CD4-positive, alpha-beta T cell treated with Interleukin-6 for 4 hours (primary cell): ENCODE data around the gene LIMK2.
"Not testable (repeated sequence)": the region's sequence is repeated elsewhere in the genome, so short reads cannot be mapped to it uniquely, and the experiment has no call there.

Experiments used
- DNase-seq: peaks from one replicate; pipeline ENCODE4 v3.0.0-alpha.2; 2020; ENCODE audit warnings: mixed read lengths

LIMK2 gene

DNA sequence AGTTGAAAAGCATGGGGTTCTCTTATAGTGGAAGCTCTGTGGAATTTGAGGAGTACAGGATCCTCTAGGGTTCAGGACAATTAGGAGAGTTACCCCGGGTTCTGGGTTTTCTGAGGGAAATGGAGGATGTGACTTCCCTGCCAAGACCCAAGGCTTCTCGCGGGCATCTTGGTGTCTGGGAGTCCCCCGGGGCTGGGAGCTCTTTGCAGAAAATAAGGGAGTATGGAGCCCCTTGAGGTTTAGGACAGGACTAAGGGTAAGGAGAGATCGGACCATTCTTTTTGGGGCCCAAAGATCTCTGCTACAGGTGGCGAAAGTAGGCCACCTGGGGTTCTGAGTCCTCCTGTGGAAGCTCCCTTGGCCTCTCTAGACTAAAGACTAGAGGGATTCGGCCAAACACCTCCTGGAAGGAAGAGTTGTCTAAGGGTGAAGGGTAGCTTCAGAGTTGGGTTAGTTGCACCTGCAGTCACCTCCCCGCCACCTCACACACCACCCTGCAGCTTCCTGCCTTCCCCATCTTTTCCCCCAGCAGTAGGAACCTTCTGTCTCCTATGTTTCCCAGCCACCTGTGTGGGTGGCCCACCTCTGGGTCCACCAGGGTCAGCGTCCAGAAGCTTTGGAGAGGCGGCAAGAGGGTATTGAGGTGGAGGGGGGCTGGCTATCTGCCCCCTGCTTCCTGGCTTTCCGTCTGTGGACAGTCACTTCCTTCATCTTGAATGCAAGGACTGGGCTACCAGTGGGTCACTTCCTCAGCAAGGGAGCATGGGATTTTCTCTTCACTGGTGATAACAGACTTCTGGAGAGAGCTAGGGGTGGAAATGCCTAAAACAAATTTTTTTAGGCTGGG is 908 bp downstream of the LIMK2 start:
- no peak for DNase-seq

- DNase-seq, result no peak
Measured at GRCh38 chr22:31215018-31215535, 3.0 kb downstream of the LIMK2 start.

DNA sequence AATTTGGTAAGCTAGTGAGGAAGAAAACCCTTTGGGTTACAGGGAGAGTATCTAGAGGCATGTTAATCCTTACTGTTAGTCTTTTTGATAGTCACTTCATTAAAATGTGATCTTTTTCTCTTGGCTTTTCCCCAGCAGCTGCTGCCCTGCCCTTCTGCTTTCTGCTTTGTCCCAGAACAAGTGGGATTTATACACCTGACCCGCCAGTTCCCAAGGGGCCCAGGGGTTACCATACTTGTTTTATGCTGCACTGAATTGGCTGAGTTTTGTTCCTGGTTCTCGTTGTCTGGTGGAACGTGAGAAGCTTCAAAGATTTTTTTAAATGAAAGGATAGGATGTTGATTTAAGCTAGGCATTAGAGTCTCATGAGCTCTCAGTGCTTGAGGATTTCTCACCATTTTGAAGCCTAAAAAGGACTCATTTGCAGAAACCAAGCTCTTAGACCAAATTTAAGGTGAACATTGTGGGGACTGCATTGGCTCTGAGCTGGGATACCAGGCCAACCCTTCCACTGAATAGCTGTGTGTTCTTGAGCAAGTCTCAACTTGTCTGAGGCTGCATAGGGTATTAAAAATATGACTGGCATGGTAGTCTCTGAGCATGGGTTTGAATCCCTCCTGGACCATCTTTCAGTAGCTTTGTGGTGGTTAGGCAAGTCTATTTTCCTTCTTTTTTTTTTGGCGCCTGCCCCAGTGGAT is 6.6 kb downstream of the LIMK2 start:
- DNase-seq, result no peak

- DNase-seq, result no peak
Measured at GRCh38 chr22:31221084-31221483, 9.0 kb downstream of the LIMK2 start.

GRCh38 chr22:31222736-31223135 is 10.6 kb downstream of the LIMK2 start:
- no peak for DNase-seq

DNA sequence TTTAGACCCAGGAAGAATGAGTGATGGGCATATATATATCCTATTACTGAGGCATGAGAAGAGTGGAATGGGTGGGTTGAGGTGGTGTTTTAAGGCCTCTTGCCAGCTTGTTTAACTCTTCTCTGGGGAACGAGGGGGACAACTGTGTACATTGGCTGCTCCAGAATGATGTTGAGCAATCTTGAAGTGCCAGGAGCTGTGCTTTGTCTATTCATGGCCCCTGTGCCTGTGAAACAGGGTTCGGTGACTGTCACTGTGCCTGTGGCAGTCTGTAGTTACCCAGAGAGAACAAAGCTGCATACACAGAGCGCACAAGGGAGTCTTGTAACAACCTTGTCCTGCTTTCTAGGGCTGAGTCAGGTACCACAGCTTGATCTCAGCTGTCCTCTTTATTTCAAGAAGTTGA is 11.7 kb downstream of the LIMK2 start:
- DNase-seq, result no peak

DNA sequence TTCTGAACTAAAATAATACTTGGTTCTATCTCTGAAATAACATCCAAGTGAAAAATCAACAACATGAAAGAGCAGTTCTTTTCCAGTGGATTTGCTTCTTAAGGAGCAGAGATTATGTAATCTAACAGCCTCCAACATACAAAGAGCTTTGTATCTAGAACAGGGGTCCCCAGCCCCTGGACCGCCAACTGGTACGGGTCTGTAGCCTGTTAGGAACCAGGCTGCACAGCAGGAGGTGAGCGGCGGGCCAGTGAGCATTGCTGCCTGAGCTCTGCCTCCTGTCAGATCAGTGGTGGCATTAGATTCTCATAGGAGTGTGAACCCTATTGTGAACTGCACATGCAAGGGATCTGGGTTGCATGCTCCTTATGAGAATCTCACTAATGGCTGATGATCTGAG is 12.6 kb downstream of the LIMK2 start:
- not testable (repeated sequence) for DNase-seq

DNA sequence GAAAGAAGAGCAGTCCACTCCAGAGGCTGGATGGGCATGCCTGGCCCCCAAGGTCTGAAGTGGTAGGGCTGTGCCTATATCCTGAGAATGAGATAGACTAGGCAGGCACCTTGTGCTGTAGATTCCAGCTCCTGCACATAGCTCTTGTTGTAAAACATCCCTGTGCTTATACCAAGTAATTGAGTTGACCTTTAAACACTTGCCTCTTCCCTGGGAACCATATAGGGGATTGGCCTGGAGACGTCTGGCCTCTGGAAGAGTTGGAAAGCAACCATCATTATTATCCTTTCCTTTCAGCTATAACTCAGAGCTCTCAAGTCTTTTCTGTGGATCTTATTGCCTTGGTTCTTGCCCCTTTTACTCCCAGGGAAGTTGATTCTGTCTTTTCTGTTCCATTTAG is 15.1 kb downstream of the LIMK2 start:
- no peak for DNase-seq

DNA sequence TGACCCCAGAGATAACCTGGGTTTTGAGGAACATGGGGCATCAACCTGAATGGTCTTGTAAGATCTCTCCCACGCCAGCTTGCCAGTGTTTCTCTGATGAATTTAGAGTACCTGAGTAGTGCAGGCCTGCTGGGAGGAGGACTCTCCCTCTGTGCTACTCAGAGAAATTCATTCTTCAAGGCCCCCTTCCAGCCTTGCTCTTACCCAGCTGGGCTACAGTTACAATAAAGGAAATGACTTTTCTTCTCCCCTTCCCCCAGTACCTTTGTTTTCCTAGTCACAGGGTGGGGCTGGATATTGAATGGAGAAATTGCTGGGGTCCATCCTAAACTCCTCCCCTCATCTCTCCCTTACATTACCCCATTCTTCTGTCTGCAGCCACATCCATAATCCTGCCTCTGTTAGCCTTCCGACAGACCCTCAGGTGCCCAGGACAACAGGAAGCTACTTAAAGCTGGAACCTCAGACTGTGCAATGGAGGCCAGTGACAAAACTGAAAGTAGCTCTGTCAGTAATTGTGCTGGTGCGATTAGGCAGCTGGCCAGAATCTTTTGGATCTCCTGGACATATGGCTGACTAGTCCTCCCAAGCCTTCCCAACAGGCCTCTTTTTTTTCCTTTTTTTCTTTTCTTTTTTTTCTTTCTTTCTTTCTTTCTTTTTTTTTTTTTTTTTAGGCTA is 17.4 kb downstream of the LIMK2 start:
- peak; percentile 43 for DNase-seq

DNA sequence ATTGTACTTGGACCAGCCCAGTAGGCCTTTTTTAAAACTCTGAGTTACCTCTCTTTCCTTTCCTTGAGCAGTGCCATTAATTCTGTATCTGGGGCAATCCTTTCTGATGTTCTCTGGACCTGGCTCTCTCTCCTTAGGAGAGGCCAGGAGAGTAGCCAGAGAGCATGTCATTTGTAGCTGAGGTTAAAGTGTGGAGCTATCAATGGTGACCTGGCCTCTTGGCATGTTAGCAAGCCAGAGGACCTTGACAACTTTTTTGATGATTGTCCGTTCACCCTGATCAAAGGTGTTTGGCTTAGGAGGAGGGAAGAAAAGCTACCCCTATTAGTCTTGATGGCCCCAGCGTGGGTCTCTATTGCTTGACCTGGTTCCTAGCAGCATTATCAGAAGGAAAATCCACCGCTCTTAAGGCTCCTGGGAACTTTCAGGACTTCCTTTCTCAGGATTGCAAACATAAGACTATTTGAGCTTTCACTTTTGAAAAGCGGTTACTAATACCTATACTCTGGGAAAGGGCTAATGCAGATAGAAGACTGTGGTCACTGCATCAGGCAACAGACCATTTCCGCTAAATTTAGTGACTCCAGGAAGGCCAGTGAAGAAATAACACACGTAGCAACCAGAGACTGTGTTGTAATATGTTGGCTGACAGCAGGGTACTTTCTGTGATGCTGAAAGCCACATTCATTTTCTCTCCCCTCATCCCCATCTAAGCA is 18.2 kb downstream of the LIMK2 start:
- no peak for DNase-seq

- DNase-seq, result peak; percentile 69
Measured at GRCh38 chr22:31230871-31231621, 18.9 kb downstream of the LIMK2 start.

GRCh38 chr22:31233001-31233400 is 20.9 kb downstream of the LIMK2 start:
- no peak for DNase-seq

- DNase-seq, result no peak
Measured at GRCh38 chr22:31235081-31235480, 23.0 kb downstream of the LIMK2 start.

DNA sequence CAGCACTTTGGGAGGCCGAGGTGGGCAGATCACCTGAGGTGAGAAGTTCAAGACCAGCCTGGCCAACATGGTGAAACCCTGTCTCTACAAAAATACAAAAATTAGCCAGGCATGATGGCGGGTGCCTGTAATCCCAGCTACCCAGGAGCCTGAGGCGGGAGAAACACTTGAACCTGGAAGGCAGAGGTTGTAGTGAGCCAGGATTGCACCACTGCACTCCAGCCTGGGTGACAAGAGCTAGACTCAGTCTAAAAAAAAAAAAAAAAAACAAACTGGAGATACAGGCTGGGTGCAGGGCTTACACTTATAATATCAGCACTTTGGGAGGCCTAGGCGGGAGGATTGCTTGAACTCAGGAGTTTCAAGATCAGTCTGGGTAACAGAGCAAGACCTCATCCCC is 23.9 kb downstream of the LIMK2 start:
- not testable (repeated sequence) for DNase-seq

- DNase-seq, result no peak
Measured at GRCh38 chr22:31238057-31238456, 26.0 kb downstream of the LIMK2 start.

DNA sequence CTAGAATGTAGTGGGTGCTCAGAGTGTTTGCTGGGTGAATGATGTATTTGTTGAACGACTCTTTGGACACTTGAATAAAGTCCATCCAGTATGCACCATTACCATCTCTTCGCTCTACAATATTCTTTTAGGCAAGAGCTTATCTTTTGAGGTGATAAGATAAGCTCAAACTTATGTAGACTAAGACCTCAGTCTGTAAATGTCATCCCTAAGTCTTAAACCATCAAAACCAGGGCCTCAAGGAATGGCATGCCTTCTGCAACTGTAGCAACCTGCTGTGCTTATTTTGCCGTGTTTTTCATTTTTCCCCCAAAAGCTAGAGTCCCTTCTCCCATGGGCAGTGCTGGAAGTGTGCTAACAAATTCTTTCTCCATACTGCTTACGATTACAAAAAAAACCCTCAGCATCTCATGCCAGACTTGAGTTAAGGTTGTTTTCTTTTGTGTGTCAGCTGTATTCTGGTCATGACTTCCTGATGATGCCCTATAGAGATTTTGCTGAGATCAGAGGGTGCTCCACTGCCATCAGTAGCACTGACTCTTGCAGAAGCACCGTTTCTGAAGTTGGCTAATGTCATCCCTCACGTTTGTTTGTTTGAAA is 27.8 kb downstream of the LIMK2 start:
- no peak for DNase-seq

GRCh38 chr22:31241200-31241599 is 29.1 kb downstream of the LIMK2 start:
- no peak for DNase-seq

GRCh38 chr22:31241936-31242335 is 29.8 kb downstream of the LIMK2 start:
- no peak for DNase-seq

DNA sequence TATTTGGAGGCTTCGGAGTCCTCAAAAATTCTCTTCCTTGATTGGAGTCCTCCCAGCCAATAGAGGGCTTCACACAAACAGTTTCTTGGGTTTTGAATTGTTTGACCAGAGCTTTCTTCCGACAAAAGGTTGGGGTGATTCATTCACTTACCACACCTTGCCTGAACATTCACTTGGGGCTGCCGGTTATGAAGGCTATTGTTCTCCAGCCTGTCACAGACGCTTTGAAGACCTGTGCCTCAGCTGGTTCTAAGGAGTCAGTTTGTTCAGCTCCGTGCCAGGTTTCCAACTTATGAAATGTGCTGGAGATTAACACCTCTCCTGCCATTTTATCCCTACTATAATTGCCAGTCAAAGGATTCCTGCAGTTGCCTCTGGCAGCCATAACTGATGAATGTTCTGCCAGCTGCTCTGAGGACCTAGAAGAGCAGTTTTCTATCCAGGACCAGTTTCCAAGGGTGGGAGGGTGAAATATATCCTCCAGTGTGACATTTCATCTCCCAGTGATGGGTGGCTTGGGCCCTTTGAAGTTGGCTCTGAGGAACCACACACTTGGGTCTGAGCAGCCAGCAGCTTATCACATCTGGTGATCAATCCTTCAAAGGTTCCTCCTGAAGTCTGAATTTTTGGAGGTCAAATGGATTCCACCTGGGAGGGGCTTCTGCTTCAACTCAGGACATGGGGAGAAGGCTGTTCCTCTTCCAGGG is 31.4 kb downstream of the LIMK2 start:
- DNase-seq, result no peak

- DNase-seq, result no peak
Measured at GRCh38 chr22:31244046-31244942, 32.2 kb downstream of the LIMK2 start.
